Mucosa of stomach (tissue), 1 donor: ENCODE data around the gene MESP1.

Experiments used
- H3K27me3 ChIP-seq: one replicate; pipeline ENCODE4 v1.7.0; 2013; ENCODE audit warnings: mild to moderate bottlenecking, low read length; ENCODE audit not compliant: control insufficient read depth, insufficient read depth
- H3K36me3 ChIP-seq: one replicate; pipeline ENCODE4 v1.7.0; 2013; ENCODE audit warnings: low read length; ENCODE audit not compliant: control insufficient read depth, insufficient read depth
- H3K4me1 ChIP-seq: one replicate; pipeline ENCODE4 v1.7.0; 2013; ENCODE audit warnings: mild to moderate bottlenecking, low read length; ENCODE audit not compliant: control insufficient read depth, insufficient read depth
- H3K4me3 ChIP-seq: one replicate; pipeline ENCODE4 v1.7.0; 2013; ENCODE audit warnings: low read length
- H3K9ac ChIP-seq: one replicate; pipeline ENCODE4 v1.7.0; 2013; ENCODE audit warnings: mild to moderate bottlenecking, low read length, moderate library complexity
- H3K9me3 ChIP-seq: one replicate; pipeline ENCODE4 v1.7.0; 2013; ENCODE audit warnings: mild to moderate bottlenecking, low read length, moderate library complexity; ENCODE audit not compliant: control insufficient read depth
- donor health status: Pancreatic carcinoma.

Gene MESP1

GRCh38 chr15:89777782-89778380 is 26.8 kb upstream of the MESP1 start:
- Histone ChIP-seq H3K27me3 (peaks cover 7% of the 10 kb centered on the region), H3K4me3 (no peak overlapping the region)

GRCh38 chr15:89777073-89777751 is 26.2 kb upstream of the MESP1 start:
- peaks cover 10% of the 10 kb centered on the region for H3K4me1 ChIP-seq
- H3K9ac ChIP-seq: no peak overlapping the region
- no peaks in the 10 kb centered on the region for H3K9me3 ChIP-seq
- no peaks in the 10 kb centered on the region for H3K36me3 ChIP-seq
- H3K27me3 ChIP-seq: peaks cover 7% of the 10 kb centered on the region
- H3K4me3 ChIP-seq: no peak overlapping the region

More at GRCh38 chr15:89777782-89778380, 26.8 kb upstream of the MESP1 start:
- no peak overlapping the region for H3K9ac ChIP-seq
- H3K36me3 ChIP-seq: no peaks in the 10 kb centered on the region
- H3K4me1 ChIP-seq: peaks cover 10% of the 10 kb centered on the region
- H3K9me3 ChIP-seq: no peaks in the 10 kb centered on the region

DNA sequence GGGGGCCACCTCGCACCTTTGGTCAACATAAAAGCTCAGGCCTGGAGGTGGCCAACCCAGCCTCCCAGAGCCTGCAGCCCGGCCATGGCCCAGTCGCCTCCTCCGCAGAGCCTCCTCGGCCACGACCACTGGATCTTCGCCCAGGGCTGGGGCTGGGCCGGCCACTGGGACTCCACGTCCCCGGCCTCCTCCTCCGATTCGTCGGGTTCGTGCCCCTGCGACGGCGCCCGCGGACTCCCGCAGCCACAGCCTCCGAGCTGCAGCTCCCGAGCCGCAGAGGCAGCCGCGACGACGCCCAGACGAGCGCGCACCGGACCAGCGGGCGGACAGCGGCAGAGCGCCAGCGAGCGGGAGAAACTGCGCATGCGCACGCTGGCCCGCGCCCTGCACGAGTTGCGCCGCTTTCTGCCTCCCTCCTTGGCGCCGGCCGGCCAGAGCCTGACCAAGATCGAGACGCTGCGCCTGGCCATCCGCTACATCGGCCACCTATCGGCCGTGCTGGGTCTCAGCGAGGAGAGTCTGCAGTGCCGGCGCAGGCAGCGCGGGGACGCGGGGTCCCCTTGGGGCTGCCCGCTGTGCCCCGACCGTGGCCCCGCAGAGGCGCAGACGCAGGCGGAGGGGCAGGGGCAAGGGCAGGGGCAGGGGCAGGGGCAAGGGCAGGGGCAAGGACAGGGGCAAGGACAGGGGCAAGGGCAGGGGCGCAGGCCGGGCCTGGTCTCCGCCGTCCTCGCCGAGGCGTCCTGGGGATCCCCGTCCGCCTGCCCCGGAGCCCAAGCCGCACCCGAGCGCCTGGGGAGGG is 25.4 kb upstream of the MESP1 start, which contains the start of gene MESP2:
MESP2 (plus strand) TSS at position 59 of the 799 bp plus-strand sequence; CDS start at position 85, 26 bp downstream.
- no peak within 1 kb of the TSS for H3K4me3 ChIP-seq
- no peak within 1 kb of the TSS for H3K9ac ChIP-seq
- H3K4me1 ChIP-seq: peaks cover 7% of the 10 kb centered on the region
- no peaks in the 10 kb centered on the region for H3K9me3 ChIP-seq
- H3K36me3 ChIP-seq: no peaks in the 10 kb centered on the region
- peaks cover 7% of the 10 kb centered on the region for H3K27me3 ChIP-seq

DNA sequence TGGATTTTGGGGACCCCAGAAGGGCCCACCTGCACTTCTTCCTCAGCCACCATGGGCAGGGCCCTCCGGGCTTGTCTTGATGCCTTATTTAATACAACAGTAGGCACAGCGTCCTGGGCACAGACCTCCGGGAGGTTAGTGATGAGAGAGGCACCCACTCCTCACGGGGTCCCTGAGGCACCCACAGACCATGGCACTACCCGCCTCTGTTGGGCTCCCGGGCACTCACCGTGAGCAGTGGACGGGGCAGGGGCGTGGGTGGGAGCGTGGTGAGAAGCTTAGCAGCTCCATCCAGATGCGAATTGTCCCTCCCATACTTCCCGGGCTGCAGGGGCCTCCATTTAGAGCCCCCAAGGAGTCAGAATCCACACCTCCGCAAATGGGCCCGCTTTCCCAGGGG is 24.8 kb upstream of the MESP1 start:
- Histone ChIP-seq H3K4me1 (peaks cover 7% of the 10 kb centered on the region), H3K9ac (no peak overlapping the region), H3K36me3 (no peaks in the 10 kb centered on the region), H3K27me3 (peaks cover 7% of the 10 kb centered on the region), H3K9me3 (no peaks in the 10 kb centered on the region), H3K4me3 (no peak overlapping the region)

DNA sequence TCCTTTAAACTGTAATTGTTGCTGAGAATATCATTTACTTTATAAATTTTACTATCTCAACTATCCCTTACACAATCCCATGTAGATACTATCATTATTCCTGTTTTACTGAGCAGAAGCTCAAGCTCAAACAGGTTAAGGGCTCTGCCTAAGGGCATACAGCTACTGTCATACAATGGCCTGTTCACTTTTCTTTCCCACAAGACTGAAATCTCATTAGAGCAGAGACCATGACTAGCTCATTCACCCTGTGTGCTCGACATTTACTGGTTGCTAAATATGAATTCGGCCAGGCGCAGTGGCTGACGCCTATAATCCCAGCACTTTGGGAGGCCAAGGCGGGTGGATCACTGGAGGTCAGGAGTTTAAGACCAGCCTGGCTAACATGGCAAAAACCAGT is 23.4 kb upstream of the MESP1 start:
- no peak overlapping the region for H3K9ac ChIP-seq
- no peaks in the 10 kb centered on the region for H3K9me3 ChIP-seq
- no peaks in the 10 kb centered on the region for H3K36me3 ChIP-seq
- H3K27me3 ChIP-seq: peaks cover 7% of the 10 kb centered on the region
- peaks cover 7% of the 10 kb centered on the region for H3K4me1 ChIP-seq
- no peak overlapping the region for H3K4me3 ChIP-seq

GRCh38 chr15:89772932-89773583 is 22.0 kb upstream of the MESP1 start:
- Histone ChIP-seq H3K9me3 (no peaks in the 10 kb centered on the region), H3K27me3 (peaks cover 7% of the 10 kb centered on the region), H3K4me3 (no peak overlapping the region), H3K9ac (no peak overlapping the region), H3K4me1 (peaks cover 7% of the 10 kb centered on the region), H3K36me3 (no peaks in the 10 kb centered on the region)

GRCh38 chr15:89770041-89770440 is 19.0 kb upstream of the MESP1 start:
- H3K9me3 ChIP-seq: no peaks in the 10 kb centered on the region
- H3K4me3 ChIP-seq: no peak overlapping the region
- H3K27me3 ChIP-seq: no peaks in the 10 kb centered on the region
- H3K36me3 ChIP-seq: no peaks in the 10 kb centered on the region
- no peaks in the 10 kb centered on the region for H3K4me1 ChIP-seq
- H3K9ac ChIP-seq: no peak overlapping the region

- no peaks in the 10 kb centered on the region for H3K9me3 ChIP-seq
- no peaks in the 10 kb centered on the region for H3K36me3 ChIP-seq
- no peaks in the 10 kb centered on the region for H3K27me3 ChIP-seq
- H3K4me1 ChIP-seq: no peaks in the 10 kb centered on the region
- H3K4me3 ChIP-seq: no peak overlapping the region
- H3K9ac ChIP-seq: no peak overlapping the region
These were observed 18.3 kb upstream of the MESP1 start for GRCh38 chr15:89769366-89769765.

DNA sequence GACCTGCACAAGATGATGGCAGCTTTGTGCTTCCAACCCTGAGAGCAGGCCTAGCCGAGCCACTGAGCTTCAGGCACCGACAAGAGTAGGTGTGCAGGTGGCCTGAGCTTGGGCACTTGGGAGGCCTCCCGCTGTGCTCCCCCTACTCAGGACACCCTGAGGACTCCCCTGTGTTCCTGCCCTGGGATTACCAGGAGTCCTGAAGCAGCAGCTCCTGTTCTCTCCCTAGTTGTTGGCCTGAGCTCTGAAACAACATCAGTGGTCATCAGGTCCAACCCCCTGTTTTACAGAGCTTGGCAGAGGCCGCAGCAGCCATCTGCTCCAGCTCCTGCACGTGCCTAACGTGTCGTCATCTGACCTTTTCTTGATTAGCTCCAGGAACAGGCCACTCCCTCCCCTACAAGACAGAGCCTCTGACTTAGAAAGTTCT is 17.0 kb upstream of the MESP1 start:
- H3K36me3 ChIP-seq: no peaks in the 10 kb centered on the region
- H3K9me3 ChIP-seq: no peaks in the 10 kb centered on the region
- H3K9ac ChIP-seq: no peak overlapping the region
- no peak overlapping the region for H3K4me3 ChIP-seq
- H3K4me1 ChIP-seq: no peaks in the 10 kb centered on the region
- H3K27me3 ChIP-seq: no peaks in the 10 kb centered on the region

GRCh38 chr15:89767411-89767915 is 16.4 kb upstream of the MESP1 start:
- no peak overlapping the region for H3K4me3 ChIP-seq
- no peak overlapping the region for H3K9ac ChIP-seq
- no peaks in the 10 kb centered on the region for H3K36me3 ChIP-seq
- no peaks in the 10 kb centered on the region for H3K4me1 ChIP-seq
- no peaks in the 10 kb centered on the region for H3K9me3 ChIP-seq
- H3K27me3 ChIP-seq: no peaks in the 10 kb centered on the region

- H3K9ac ChIP-seq: no peak overlapping the region
These were observed 15.6 kb upstream of the MESP1 start for GRCh38 chr15:89766357-89767311.

More at GRCh38 chr15:89766357-89767311, 15.6 kb upstream of the MESP1 start:
- H3K4me3 ChIP-seq: no peak overlapping the region
- H3K9me3 ChIP-seq: no peaks in the 10 kb centered on the region
- H3K36me3 ChIP-seq: no peaks in the 10 kb centered on the region
- no peaks in the 10 kb centered on the region for H3K4me1 ChIP-seq
- H3K27me3 ChIP-seq: no peaks in the 10 kb centered on the region
